ENCODE data around the gene UBXN7. TPM values are rescaled to one million over a fixed set of nuclear protein-coding genes. Genes with fewer than 3 reads are reported as not detected.
"Not testable (repeated sequence)": the region's sequence is repeated elsewhere in the genome, so short reads cannot be mapped to it uniquely, and the experiment has no call there.

Gene UBXN7
- total and polyA plus RNA-seq, 12 donors, result 2.0 to 41.7 (median 32.0) TPM

- WGBS, 2 donors, result 30 to 49% methylated on average over 10 of the region's 10 CpGs
- Histone ChIP-seq H3K27me3 (no peaks in the 10 kb centered on the region), H3K9me3 (no peaks in the 10 kb centered on the region), H3K4me1 (peaks cover 3 to 80% (median 49%) of the 10 kb centered on the region in 9 donors), H3K4me3 (no peak overlapping the region), H3K36me3 (peaks cover 0 to 25% (median 0%) of the 10 kb centered on the region in 9 donors), H3K27ac (peak overlapping the region in 9 of 10 donors; percentile 38 to 83 (median 69))
- ATAC-seq (peak; percentile 87 to 98 (median 96)), DNase-seq (peak; percentile 82 to 87)
- intact Hi-C loops (cut with DNase I), result no loop called here
- TF ChIP-seq CTCF (IDR thresholded peaks at IDR 0.05), result peak in 2 of 9 donors; percentile 9 to 17
Measured at GRCh38 chr3:196423044-196423781, 9.0 kb downstream of the UBXN7 start.

- H3K27me3 ChIP-seq; DNase-seq; intact Hi-C loops (cut with DNase I); H3K4me3 ChIP-seq; H3K9me3 ChIP-seq; ATAC-seq: not testable (repeated sequence)
- peak overlapping the region in 5 of 10 donors; percentile 23 to 83 (median 78) for H3K27ac ChIP-seq
- WGBS, 2 donors, result 98% methylated on average over 5 of the region's 5 CpGs
- H3K36me3 ChIP-seq, result peaks cover 0 to 11% (median 0%) of the 10 kb centered on the region in 9 donors
- H3K4me1 ChIP-seq, result peaks cover 3 to 76% (median 52%) of the 10 kb centered on the region in 9 donors
Measured at GRCh38 chr3:196421668-196422067, 10.6 kb downstream of the UBXN7 start.

- Histone ChIP-seq H3K9me3 (no peaks in the 10 kb centered on the region), H3K4me3 (no peak overlapping the region), H3K27ac (peak overlapping the region in 1 of 10 donors; percentile 1), H3K36me3 (no peaks in the 10 kb centered on the region), H3K27me3 (no peaks in the 10 kb centered on the region), H3K4me1 (peaks cover 3 to 75% (median 62%) of the 10 kb centered on the region in 9 donors)
- ATAC-seq (no peak), DNase-seq (no peak)
- intact Hi-C loops (cut with DNase I), result no loop called here
- TF ChIP-seq CTCF (IDR thresholded peaks at IDR 0.05), result no peak
- WGBS, 2 donors, result 73 to 79% methylated on average over 6 of the region's 6 CpGs
Measured at GRCh38 chr3:196419386-196419785, 12.8 kb downstream of the UBXN7 start.

GRCh38 chr3:196418601-196419000 is 13.6 kb downstream of the UBXN7 start:
- Histone ChIP-seq H3K27ac (no peak overlapping the region), H3K9me3 (no peaks in the 10 kb centered on the region), H3K4me1 (peaks cover 3 to 72% (median 57%) of the 10 kb centered on the region in 9 donors), H3K4me3 (no peak overlapping the region), H3K27me3 (no peaks in the 10 kb centered on the region), H3K36me3 (no peaks in the 10 kb centered on the region)
- no peak for TF ChIP-seq CTCF (IDR thresholded peaks at IDR 0.05)
- WGBS, 2 donors, result 94 to 95% methylated on average over 6 of the region's 6 CpGs
- intact Hi-C loops (cut with DNase I), result no loop called here
- DNase-seq (no peak), ATAC-seq (no peak)

GRCh38 chr3:196414469-196414868 is 17.8 kb downstream of the UBXN7 start:
- H3K9me3 ChIP-seq, result peaks cover 0 to 1% (median 0%) of the 10 kb centered on the region in 11 donors
- no peak overlapping the region for H3K27ac ChIP-seq
- ATAC-seq, result no peak
- H3K27me3 ChIP-seq, result no peaks in the 10 kb centered on the region
- no peak for TF ChIP-seq CTCF (IDR thresholded peaks at IDR 0.05)
- no peaks in the 10 kb centered on the region for H3K36me3 ChIP-seq
- intact Hi-C loops (cut with DNase I), result no loop called here
- WGBS, 2 donors, result 81 to 87% methylated on average over 3 of the region's 3 CpGs
- DNase-seq, result no peak
- no peak overlapping the region for H3K4me3 ChIP-seq
- peaks cover 3 to 55% (median 27%) of the 10 kb centered on the region in 9 donors for H3K4me1 ChIP-seq

Measured in heart right ventricle (tissue), 16 donors.